ENCODE data around the gene ALCAM. TPM values are rescaled to one million over a fixed set of nuclear protein-coding genes. Genes with fewer than 3 reads are reported as not detected.

The ALCAM gene
- total RNA-seq, 2 experiments from 2014 or later = 1.6 to 1.9 TPM

- intact Hi-C loops (cut with DNase I, micrococcal nuclease) = loop anchor here (1.0 to 10.0 kb wide), 3 partner anchors 764 to 805 kb away; no protein-coding TSS in a partner anchor
- Histone ChIP-seq H3K27me3 (ENCODE audit: control insufficient read depth in 1 of 2, insufficient read depth in 2 of 2, low read length in 2 of 2) (peaks cover 0 to 10% of the 10 kb centered on the region in 2 experiments), H3K9me3 (ENCODE audit: control insufficient read depth in 1 of 2, insufficient read depth in 1 of 2, low read length in 2 of 2) (no peaks in the 10 kb centered on the region), H3K4me3 (ENCODE audit: low read length) (peak overlapping the region; percentile 73), H3K36me3 (ENCODE audit: insufficient read depth, low read length) (no peaks in the 10 kb centered on the region), H3K27ac (ENCODE audit: low read depth in 1 of 2, low read length in 2 of 2) (peak overlapping the region; percentile 76 to 85), H3K4me1 (ENCODE audit: insufficient read depth, low read length) (peaks cover 38% of the 10 kb centered on the region)
- ChIA-PET CTCF (interaction anchor here (1.3 to 1.9 kb wide), 4 partner anchors 10 to 1241 kb away, joined by 3 to 4 read pairs (median 4); no protein-coding TSS in a partner anchor), POLR2A (interaction anchor here (0.6 to 0.9 kb wide), 2 partner anchors 11 to 28 kb away, joined by 3 read pairs; no protein-coding TSS in a partner anchor)
- no peak for TF ChIP-seq CTCF (IDR thresholded peaks at IDR 0.05)
- Mint-ChIP-seq H3K4me1 (ENCODE audit: low read depth) (peaks cover 32% of the 10 kb centered on the region), H3K27ac (peak overlapping the region; percentile 91), H3K9me3 (no peaks in the 10 kb centered on the region), H3K27me3 (peaks cover 28% of the 10 kb centered on the region), H3K36me3 (ENCODE audit: low read depth) (peaks cover 12% of the 10 kb centered on the region), H3K4me3 (peak overlapping the region; percentile 92)
- ATAC-seq (ENCODE audit: poor library complexity) = peak; percentile 63
- DNase-seq = peak; percentile 40 to 92 (median 63)
Measured at GRCh38 chr3:105368566-105369499, 2.1 kb downstream of the ALCAM start.

- H3K9me3 Mint-ChIP-seq = no peaks in the 10 kb centered on the region
- DNase-seq = peak; percentile 7 to 77 (median 14)
Measured at GRCh38 chr3:105369500-105370371, 3.0 kb downstream of the ALCAM start.

More at GRCh38 chr3:105369500-105370371, 3.0 kb downstream of the ALCAM start:
- Histone ChIP-seq H3K27me3 (ENCODE audit: control insufficient read depth in 1 of 2, insufficient read depth in 2 of 2, low read length in 2 of 2) (peaks cover 0 to 10% of the 10 kb centered on the region in 2 experiments), H3K9me3 (ENCODE audit: control insufficient read depth in 1 of 2, insufficient read depth in 1 of 2, low read length in 2 of 2) (no peaks in the 10 kb centered on the region), H3K4me1 (ENCODE audit: insufficient read depth, low read length) (peaks cover 38% of the 10 kb centered on the region), H3K36me3 (ENCODE audit: insufficient read depth, low read length) (no peaks in the 10 kb centered on the region), H3K4me3 (ENCODE audit: low read length) (peak overlapping the region; percentile 73), H3K27ac (ENCODE audit: low read depth in 1 of 2, low read length in 2 of 2) (peak overlapping the region; percentile 76 to 85)
- Mint-ChIP-seq H3K4me1 (ENCODE audit: low read depth) (peaks cover 32% of the 10 kb centered on the region), H3K27me3 (peaks cover 22% of the 10 kb centered on the region), H3K4me3 (peak overlapping the region; percentile 92), H3K27ac (peak overlapping the region; percentile 91), H3K36me3 (ENCODE audit: low read depth) (peaks cover 12% of the 10 kb centered on the region)
- CTCF ChIA-PET = interaction anchor here (1.3 to 1.9 kb wide), 2 partner anchors 9 to 1239 kb away, joined by 3 to 4 read pairs; no protein-coding TSS in a partner anchor
- ATAC-seq (ENCODE audit: poor library complexity) = peak; percentile 12
- POLR2A ChIA-PET = interaction anchor here (0.6 kb wide), 1 partner anchor 29 kb away, joined by 3 read pairs; no protein-coding TSS in a partner anchor
- TF ChIP-seq CTCF (IDR thresholded peaks at IDR 0.05) = peak; percentile 58
- intact Hi-C loops (cut with DNase I, micrococcal nuclease) = loop anchor here (1.0 to 10.0 kb wide), 3 partner anchors 765 to 805 kb away; no protein-coding TSS in a partner anchor
